ENCODE results near the gene KLK5.

DNA sequence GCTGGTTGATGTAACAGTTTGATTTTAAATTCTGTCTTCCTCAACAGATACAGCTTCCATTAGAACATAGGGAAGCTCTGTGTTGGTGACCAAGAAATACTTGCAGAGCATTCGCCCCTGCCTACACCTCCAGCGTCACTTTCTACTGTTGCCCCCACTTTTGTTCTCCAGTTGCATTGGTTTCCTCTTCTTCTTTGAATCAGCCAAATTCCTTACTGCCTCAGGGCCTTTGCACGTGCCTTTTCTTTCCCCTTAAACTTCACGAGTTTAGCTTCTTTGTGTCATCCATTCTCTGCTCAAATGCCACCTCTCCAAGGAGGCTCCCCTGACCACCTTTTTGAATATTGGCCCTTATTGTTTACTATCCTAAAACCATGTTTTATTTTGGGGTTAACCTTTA is 5.7 kb downstream of the KLK5 start:
- TF ChIP-seq CTCF (IDR thresholded peaks at IDR 0.05) (no peak), POLR2A (IDR thresholded peaks at IDR 0.05; ENCODE audit: low read depth) (no peak)

Measured in esophagus muscularis mucosa (tissue), 3 donors.